Smooth muscle cell (in vitro differentiated cells): ENCODE data around the gene RAB3B. TPM values are rescaled to one million over a fixed set of nuclear protein-coding genes. Genes with fewer than 3 reads are reported as not detected.

Experiments
- DNase-seq: peaks from one replicate; lab custom pipeline; 2025; ENCODE audit not compliant: unreplicated experiment; lab: John Stamatoyannopoulos, UW
- H2AFZ ChIP-seq: fragments of 200-600 bp; sonication (generic); 2 replicates; pipeline ENCODE4 v1.6.0; 2016; ENCODE audit warnings: antibody characterized with exemption, low read depth, mild to moderate bottlenecking
- H3F3A ChIP-seq: fragments of 200-600 bp; sonication (generic); 2 replicates; pipeline ENCODE4 v1.6.0; 2017; ENCODE audit warnings: antibody characterized with exemption, low read depth
- H3K27ac ChIP-seq: fragments of 200-600 bp; sonication (generic); 2 replicates; pipeline ENCODE4 v1.5.1; 2016; ENCODE audit warnings: low read depth, mild to moderate bottlenecking
- H3K27me3 ChIP-seq: fragments of 200-600 bp; sonication (generic); 2 replicates; pipeline ENCODE4 v1.6.1; 2016; ENCODE audit warnings: low read depth, mild to moderate bottlenecking
- H3K36me3 ChIP-seq: fragments of 200-600 bp; sonication (generic); 2 replicates; pipeline ENCODE4 v1.5.1; 2016; ENCODE audit warnings: low read depth
- H3K4me1 ChIP-seq: fragments of 200-600 bp; sonication (generic); 2 replicates; pipeline ENCODE4 v1.5.1; 2016; ENCODE audit warnings: low read depth
- H3K4me2 ChIP-seq: fragments of 200-600 bp; sonication (generic); 2 replicates; pipeline ENCODE4 v1.6.0; 2016; ENCODE audit warnings: mild to moderate bottlenecking
- H3K4me3 ChIP-seq: fragments of 200-600 bp; sonication (generic); 2 replicates; pipeline ENCODE4 v1.5.1; 2016; ENCODE audit warnings: mild to moderate bottlenecking
- H3K79me2 ChIP-seq: fragments of 200-600 bp; sonication (generic); 2 replicates; pipeline ENCODE4 v1.6.0; 2016; ENCODE audit warnings: low read depth, mild to moderate bottlenecking
- H3K9ac ChIP-seq: fragments of 200-600 bp; sonication (generic); 2 replicates; pipeline ENCODE4 v1.6.0; 2016; ENCODE audit warnings: low read depth
- H3K9me3 ChIP-seq: fragments of 200-600 bp; sonication (generic); replicated peaks from 2 replicates; pipeline ENCODE4 v1.5.1; 2016; ENCODE audit warnings: low read depth
- H4K20me1 ChIP-seq: fragments of 200-600 bp; sonication (generic); 2 replicates; pipeline ENCODE4 v1.6.0; 2016; ENCODE audit warnings: low read depth
- CTCF ChIP-seq: fragments of 200-600 bp; sonication (generic); IDR thresholded peaks from 2 replicates; pipeline ENCODE4 v1.5.1; 2017; ENCODE audit warnings: borderline replicate concordance, mild to moderate bottlenecking, antibody characterized with exemption; ENCODE audit not compliant: insufficient read depth, poor library complexity, severe bottlenecking
- WGBS: methylation state at CpG from one replicate; pipeline ENCODE4 v1.1.7; 2016; ENCODE audit warnings: low lambda C conversion rate; 5-methylcytosine and 5-hydroxymethylcytosine counted together
- polyA plus RNA-seq: library from polyadenylated mRNA; unstranded; fragments of >200 nt; fragmentation: Nextera tagmentation; extraction: Ambion mirVana; gene quantifications from 2 replicates; pipeline ENCODE4 v1.2.1, GENCODE V29; 2016
- total RNA-seq: library from RNA; depleted of rRNA; stranded (reverse); fragments of >200 nt; gene quantifications from 2 replicates; pipeline ENCODE4 v1.2.3, GENCODE V29; 2014

RAB3B gene
- total and polyA plus RNA-seq, 2 experiments from 2014 or later = 3.5 to 9.3 TPM

DNA sequence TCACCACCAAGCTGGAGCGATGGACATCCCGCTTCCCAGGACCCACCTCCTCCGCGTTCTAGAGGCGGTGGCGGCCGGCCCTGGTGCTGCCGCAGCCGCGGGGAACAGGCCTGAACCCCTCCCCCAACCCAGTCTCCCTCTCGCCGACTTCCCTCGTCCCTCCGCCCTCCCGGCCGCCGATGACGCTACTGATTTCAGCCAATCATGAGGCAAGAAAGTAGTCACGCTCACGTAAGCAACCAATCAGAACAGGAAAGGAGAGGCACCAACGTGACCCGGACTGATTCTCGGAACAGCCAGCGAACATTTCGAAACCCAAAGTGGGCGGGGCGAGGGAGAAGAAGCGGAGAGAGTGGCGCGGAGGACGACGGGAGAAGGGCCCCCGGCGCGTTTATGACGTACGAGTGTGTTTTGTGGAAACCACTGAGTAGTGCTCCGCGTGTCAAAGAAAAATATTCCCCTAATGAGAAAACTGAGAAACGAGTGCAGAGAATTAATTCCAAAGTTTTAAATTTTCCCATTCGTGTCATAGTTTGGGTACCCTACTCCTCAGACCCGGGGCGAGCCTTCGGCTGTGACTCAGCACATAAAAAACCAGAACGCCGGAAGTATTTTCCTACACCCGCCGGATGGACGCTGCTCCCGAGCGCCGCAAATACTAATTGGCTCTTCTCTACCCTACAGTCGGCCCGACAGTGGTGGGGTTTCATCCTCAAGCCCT is 111.7 kb downstream of the RAB3B start, which contains the start of gene NRDC:
TSS of gene NRDC (minus strand) at position 112 of the 721 bp plus-strand sequence. CDS start 112 bp downstream, outside the sequence.
- TF ChIP-seq CTCF = no peak
- peak within 1 kb of the TSS; percentile 97 for H3K4me3 ChIP-seq
- no peaks in the 10 kb centered on the region for H3K9me3 ChIP-seq
- peaks cover 19% of the 10 kb centered on the region for H3K27me3 ChIP-seq
- peak within 1 kb of the TSS; percentile 98 for H3K4me2 ChIP-seq
- peaks cover 11% of the 10 kb centered on the region for H3F3A ChIP-seq
- H3K4me1 ChIP-seq = peaks cover 32% of the 10 kb centered on the region
- H3K9ac ChIP-seq = peak within 1 kb of the TSS; percentile 98
- peaks cover 33% of the 10 kb centered on the region for H4K20me1 ChIP-seq
- DNase-seq = peak; percentile 95
- peak within 1 kb of the TSS; percentile 93 for H3K27ac ChIP-seq
- no peaks in the 10 kb centered on the region for H3K36me3 ChIP-seq
- peaks cover 45% of the 10 kb centered on the region for H3K79me2 ChIP-seq
- peak within 1 kb of the TSS; percentile 91 for H2AFZ ChIP-seq
- WGBS = under 1% methylated on average over 54 of the region's 54 CpGs

GRCh38 chr1:51878308-51878615 is 112.2 kb downstream of the RAB3B start:
- no peak for TF ChIP-seq CTCF
- H2AFZ ChIP-seq = peak overlapping the region; percentile 73
- H3K79me2 ChIP-seq = peaks cover 50% of the 10 kb centered on the region
- peak overlapping the region; percentile 93 for H3K27ac ChIP-seq
- H3K4me3 ChIP-seq = peak overlapping the region; percentile 97
- no peak for DNase-seq
- peaks cover 37% of the 10 kb centered on the region for H4K20me1 ChIP-seq
- H3K9ac ChIP-seq = peak overlapping the region; percentile 98
- peaks cover 14% of the 10 kb centered on the region for H3K27me3 ChIP-seq
- WGBS = under 1% methylated on average over 17 of the region's 17 CpGs
- H3K9me3 ChIP-seq = no peaks in the 10 kb centered on the region
- peaks cover 32% of the 10 kb centered on the region for H3K4me1 ChIP-seq
- H3K4me2 ChIP-seq = peak overlapping the region; percentile 98
- peaks cover 11% of the 10 kb centered on the region for H3F3A ChIP-seq
- H3K36me3 ChIP-seq = no peaks in the 10 kb centered on the region

GRCh38 chr1:51877434-51878307 is 112.8 kb downstream of the RAB3B start:
- no peak for TF ChIP-seq CTCF
- Histone ChIP-seq H3K4me2 (peak overlapping the region; percentile 98), H3K4me3 (peak overlapping the region; percentile 97)

More at GRCh38 chr1:51877434-51878307, 112.8 kb downstream of the RAB3B start:
- peak overlapping the region; percentile 93 for H3K27ac ChIP-seq
- H3K9me3 ChIP-seq = no peaks in the 10 kb centered on the region
- H3K36me3 ChIP-seq = no peaks in the 10 kb centered on the region
- H3K79me2 ChIP-seq = peaks cover 56% of the 10 kb centered on the region
- H3K9ac ChIP-seq = peak overlapping the region; percentile 98
- peak; percentile 28 for DNase-seq
- peaks cover 11% of the 10 kb centered on the region for H3F3A ChIP-seq
- H3K27me3 ChIP-seq = peaks cover 8% of the 10 kb centered on the region
- peaks cover 32% of the 10 kb centered on the region for H3K4me1 ChIP-seq
- peak overlapping the region; percentile 73 for H2AFZ ChIP-seq
- WGBS = 10% methylated on average over 21 of the region's 21 CpGs
- H4K20me1 ChIP-seq = peaks cover 43% of the 10 kb centered on the region
